GM12878 (cell line): ENCODE results near the gene SLC36A2. TPM values are rescaled to one million over a fixed set of nuclear protein-coding genes. Genes with fewer than 3 reads are reported as not detected.

Experiments used
- ATAC-seq: fragments of 200-7000 bp; cut with Tn5 transposase; 3 replicates; pipeline ENCODE4 v1.9.1; 2020; ENCODE audit warnings: mild to moderate bottlenecking, moderate library complexity
- BruUV-seq: library from RNA; stranded (reverse); fragments of 400-500 nt; replicated peaks from 2 replicates; lab custom pipeline; 2021; lab: Mats Ljungman, UMichigan
- CTCF ChIA-PET: fragments of 300-600 bp; sonication (Branson Sonifier 250); formaldehyde crosslinking; extraction: SDS; loops from one replicate; lab custom pipeline; 2021; ENCODE audit warnings: inconsistent platforms; lab: Yijun Ruan, JAX
- POLR2A ChIA-PET: fragments of 350-600 bp; formaldehyde crosslinking; extraction: SDS; loops from one replicate; lab custom pipeline; 2021; ENCODE audit warnings: inconsistent platforms; lab: Charles Lee
- RAD21 ChIA-PET: fragments of 300-600 bp; sonication (Branson Sonifier 250); formaldehyde crosslinking; loops from one replicate; lab custom pipeline; 2023; ENCODE audit warnings: antibody characterized with exemption; ENCODE audit not compliant: unreplicated experiment; lab: Charles Lee
- SMC1A ChIA-PET: fragments of 300-600 bp; sonication (Branson Sonifier 250); formaldehyde crosslinking; loops from one replicate; lab custom pipeline; 2023; ENCODE audit not compliant: unreplicated experiment, uncharacterized antibody; lab: Charles Lee
- DNase-seq: peaks from one replicate; pipeline ENCODE4 v3.0.0-alpha.2; 2011; ENCODE audit warnings: low read depth, low spot score
- FAIRE-seq: peaks from 3 replicates; lab custom pipeline; 2011; peaks lifted over from hg19 to GRCh38; lab: Jason Lieb, UNC
- H2AFZ ChIP-seq: 2 replicates; pipeline ENCODE4 v1.6.0; 2011; ENCODE audit warnings: low read depth, low read length, control low read depth; ENCODE audit not compliant: control insufficient read depth
- H3K27ac ChIP-seq: 2 replicates; pipeline ENCODE4 v1.5.1; 2011; ENCODE audit warnings: control low read depth; ENCODE audit not compliant: control insufficient read depth, insufficient read depth
- H3K27me3 ChIP-seq, 2 experiments: replicated peaks in 1 of 2; 2 replicates each; pipeline versions ENCODE4 v1.6.0 to v1.6.1; 2011; ENCODE audit warnings: low read length in 1 of 2; ENCODE audit not compliant: control insufficient read depth in 2 of 2, insufficient read depth in 2 of 2
- H3K36me3 ChIP-seq, 2 experiments: 2 replicates each; pipeline ENCODE4 v1.5.1; 2011; ENCODE audit warnings: low read length in 1 of 2; ENCODE audit not compliant: control insufficient read depth in 2 of 2, insufficient read depth in 2 of 2
- H3K4me1 ChIP-seq: 2 replicates; pipeline ENCODE4 v1.6.1; 2011; ENCODE audit warnings: mild to moderate bottlenecking, low read length, moderate library complexity, mixed read lengths; ENCODE audit not compliant: control insufficient read depth, insufficient read depth
- H3K4me2 ChIP-seq: 2 replicates; pipeline ENCODE4 v1.6.0; 2011; ENCODE audit warnings: control low read depth; ENCODE audit not compliant: control insufficient read depth, insufficient read depth
- H3K4me3 ChIP-seq: fragments of 200-600 bp; sonication (generic); 2 replicates; pipeline ENCODE4 v1.5.1; 2016
- H3K79me2 ChIP-seq: 2 replicates; pipeline ENCODE4 v1.6.0; 2011; ENCODE audit warnings: low read length; ENCODE audit not compliant: control insufficient read depth, insufficient read depth
- H3K9ac ChIP-seq: 2 replicates; pipeline ENCODE4 v1.8.0; 2011; ENCODE audit warnings: low read length, control low read depth, mixed read lengths; ENCODE audit not compliant: control insufficient read depth, insufficient read depth
- H3K9me3 ChIP-seq: replicated peaks from 3 replicates; pipeline ENCODE4 v1.5.1; 2011; ENCODE audit warnings: mild to moderate bottlenecking, low read length; ENCODE audit not compliant: control insufficient read depth, insufficient read depth
- H4K20me1 ChIP-seq: 2 replicates; pipeline ENCODE4 v1.6.0; 2011; ENCODE audit not compliant: control insufficient read depth, insufficient read depth
- ATF3 ChIP-seq: IDR thresholded peaks from 2 replicates; pipeline ENCODE4 v1.6.1; 2011; ENCODE audit warnings: low read depth, mild to moderate bottlenecking, low read length, moderate library complexity, borderline replicate concordance; ENCODE audit errors: extremely low read depth
- CREM ChIP-seq: IDR thresholded peaks from 2 replicates; pipeline ENCODE4 v1.6.1; 2014; ENCODE audit warnings: antibody characterized with exemption, low read depth
- FOXM1 ChIP-seq: IDR thresholded peaks from 2 replicates; pipeline ENCODE4 v1.6.1; 2012; ENCODE audit warnings: low read depth, mild to moderate bottlenecking, inconsistent platforms, low read length, moderate library complexity
- HSF1 ChIP-seq: fragments of 150-350 bp; IDR thresholded peaks from 2 replicates; pipeline ENCODE4 v1.6.1; 2014; ENCODE audit warnings: mild to moderate bottlenecking, low read depth, low read length
- KAT2A ChIP-seq: conservative IDR thresholded peaks from 2 replicates; pipeline ENCODE4 v1.6.1; 2011; ENCODE audit warnings: low read depth, low read length; ENCODE audit not compliant: control insufficient read depth
- MTA2 ChIP-seq: fragments of 450-650 bp; IDR thresholded peaks from 2 replicates; pipeline ENCODE4 v1.6.1; 2016; ENCODE audit warnings: low read depth, mild to moderate bottlenecking, moderate library complexity
- MYB ChIP-seq: fragments of 150-350 bp; IDR thresholded peaks from 2 replicates; pipeline ENCODE4 v1.6.1; 2014; ENCODE audit warnings: mild to moderate bottlenecking, low read depth, low read length, borderline replicate concordance
- SIN3A ChIP-seq: IDR thresholded peaks from 2 replicates; pipeline ENCODE4 v1.6.1; 2012; ENCODE audit warnings: low read depth, low read length, improper control_type of control experiment
- in situ Hi-C: fragments of 300-500 bp; cut with MboI; formaldehyde crosslinking; loops from 9 replicates; pipeline ENCODE4 v1.14.3; 2018; ENCODE audit warnings: mixed read lengths
- intact Hi-C: fragments of 100-400 bp; cut with micrococcal nuclease; formaldehyde crosslinking; loops from one replicate; pipeline ENCODE4 v1.14.2; 2022; ENCODE audit not compliant: unreplicated experiment
- polyA plus RNA-seq, 11 experiments: library from polyadenylated mRNA; depleted of rRNA in 4 of 11; unstranded in 6 of 11; stranded (reverse) in 5 of 11; fragments of >200 nt; fragmentation: Nextera tagmentation in 4 of 11; fragmentation: Illumina TruSeq in 1 of 11; extraction: Ambion mirVana in 4 of 11; extraction: Trizol in 1 of 11; gene quantifications; 1 replicate in 1 of 11; 2 replicates in 10 of 11; pipeline versions ENCODE4 v1.2.1 to v1.2.3, GENCODE V29; 2011 to 2016; ENCODE audit warnings: inconsistent platforms in 2 of 11, missing spikeins in 2 of 11, low read depth in 1 of 11
- total RNA-seq, 4 experiments: library from RNA; depleted of rRNA in 3 of 4; stranded (reverse); fragments of >200 nt in 3 of 4; fragmentation: Illumina TruSeq in 1 of 4; extraction: Trizol in 1 of 4; gene quantifications; 2 replicates each; pipeline versions ENCODE4 v1.2.1 to v1.2.3, GENCODE V29; 2013 to 2021
- TF ChIP-seq, protein P1 (sequence below): fragments of 450-650 bp; IDR thresholded peaks from 2 replicates; pipeline ENCODE4 v1.6.1; 2016; ENCODE audit warnings: mild to moderate bottlenecking, moderate library complexity, borderline replicate concordance

Gene SLC36A2
- total and polyA plus RNA-seq, 10 of the 15 experiments (the other 5 are each of a cell fraction or from before 2014, with no cell fraction given): not detected

DNA sequence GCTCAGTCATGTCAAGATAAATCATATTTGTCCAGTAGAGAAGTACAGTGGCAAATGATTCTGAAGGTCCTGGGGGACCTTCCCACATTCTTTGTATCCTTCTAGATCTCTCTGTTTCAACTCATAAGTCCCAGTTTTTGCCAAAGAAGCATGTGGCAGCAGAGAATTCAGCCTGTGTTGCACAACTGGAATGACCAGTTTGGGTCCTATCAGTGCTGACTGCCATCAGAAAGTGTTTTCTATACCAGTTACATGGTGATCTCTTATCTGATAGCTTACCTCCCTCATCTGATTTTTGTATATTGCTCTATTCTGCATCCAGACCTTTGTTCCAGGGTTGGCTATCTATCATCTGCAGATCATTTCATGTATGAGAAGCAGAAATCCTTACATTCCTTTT is 72.7 kb downstream of the SLC36A2 start:
- no TSS peak for BruUV-seq
- Histone ChIP-seq H3K4me3 (no peak overlapping the region), H3K4me2 (no peak overlapping the region), H3K36me3 (peaks cover 0 to 3% of the 10 kb centered on the region in 2 experiments; a peak in 1 of 4 replicates), H3K9me3 (no peaks in the 10 kb centered on the region), H3K4me1 (peaks cover 3% of the 10 kb centered on the region), H3K27me3 (no peaks in the 10 kb centered on the region), H4K20me1 (no peaks in the 10 kb centered on the region), H3K9ac (no peak overlapping the region), H3K27ac (no peak overlapping the region), H3K79me2 (no peaks in the 10 kb centered on the region), H2AFZ (no peak overlapping the region)
- SMC1A ChIA-PET: interaction anchor here (1.3 to 2.3 kb wide), 3 partner anchors 11 to 160 kb away, joined by 4 to 8 read pairs (median 5); no protein-coding TSS in a partner anchor
- no peak for DNase-seq
- RAD21 ChIA-PET: interaction anchor here (0.7 kb wide), 1 partner anchor 391 kb away, joined by 3 read pairs; no protein-coding TSS in a partner anchor
- POLR2A ChIA-PET: interaction anchor here (1.2 kb wide), 1 partner anchor 22 kb away, joined by 8 read pairs; the partner anchor contains the start of gene GM2A
- intact Hi-C loops: no loop called here
- no peak for ATAC-seq
- in situ Hi-C loops: no loop called here
- CTCF ChIA-PET: interaction anchor here (1.0 to 1.8 kb wide), 9 partner anchors 9 to 227 kb away, joined by 3 to 6 read pairs (median 4); no protein-coding TSS in a partner anchor
- FAIRE-seq: no peak
- TF ChIP-seq ATF3 (no peak), MYB (no peak), MTA2 (no peak), HSF1 (no peak), FOXM1 (no peak), CREM (no peak), KAT2A (no peak), SIN3A (no peak)
- TF ChIP-seq, protein P1, sequence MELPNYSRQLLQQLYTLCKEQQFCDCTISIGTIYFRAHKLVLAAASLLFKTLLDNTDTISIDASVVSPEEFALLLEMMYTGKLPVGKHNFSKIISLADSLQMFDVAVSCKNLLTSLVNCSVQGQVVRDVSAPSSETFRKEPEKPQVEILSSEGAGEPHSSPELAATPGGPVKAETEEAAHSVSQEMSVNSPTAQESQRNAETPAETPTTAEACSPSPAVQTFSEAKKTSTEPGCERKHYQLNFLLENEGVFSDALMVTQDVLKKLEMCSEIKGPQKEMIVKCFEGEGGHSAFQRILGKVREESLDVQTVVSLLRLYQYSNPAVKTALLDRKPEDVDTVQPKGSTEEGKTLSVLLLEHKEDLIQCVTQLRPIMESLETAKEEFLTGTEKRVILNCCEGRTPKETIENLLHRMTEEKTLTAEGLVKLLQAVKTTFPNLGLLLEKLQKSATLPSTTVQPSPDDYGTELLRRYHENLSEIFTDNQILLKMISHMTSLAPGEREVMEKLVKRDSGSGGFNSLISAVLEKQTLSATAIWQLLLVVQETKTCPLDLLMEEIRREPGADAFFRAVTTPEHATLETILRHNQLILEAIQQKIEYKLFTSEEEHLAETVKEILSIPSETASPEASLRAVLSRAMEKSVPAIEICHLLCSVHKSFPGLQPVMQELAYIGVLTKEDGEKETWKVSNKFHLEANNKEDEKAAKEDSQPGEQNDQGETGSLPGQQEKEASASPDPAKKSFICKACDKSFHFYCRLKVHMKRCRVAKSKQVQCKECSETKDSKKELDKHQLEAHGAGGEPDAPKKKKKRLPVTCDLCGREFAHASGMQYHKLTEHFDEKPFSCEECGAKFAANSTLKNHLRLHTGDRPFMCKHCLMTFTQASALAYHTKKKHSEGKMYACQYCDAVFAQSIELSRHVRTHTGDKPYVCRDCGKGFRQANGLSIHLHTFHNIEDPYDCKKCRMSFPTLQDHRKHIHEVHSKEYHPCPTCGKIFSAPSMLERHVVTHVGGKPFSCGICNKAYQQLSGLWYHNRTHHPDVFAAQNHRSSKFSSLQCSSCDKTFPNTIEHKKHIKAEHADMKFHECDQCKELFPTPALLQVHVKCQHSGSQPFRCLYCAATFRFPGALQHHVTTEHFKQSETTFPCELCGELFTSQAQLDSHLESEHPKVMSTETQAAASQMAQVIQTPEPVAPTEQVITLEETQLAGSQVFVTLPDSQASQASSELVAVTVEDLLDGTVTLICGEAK: no peak
- TF ChIP-seq, all 136 proteins: peak for 0
